ENCODE results near the gene CTSF. TPM values are rescaled to one million over a fixed set of nuclear protein-coding genes. Genes with fewer than 3 reads are reported as not detected.

CTSF gene
- total and polyA plus RNA-seq, 12 donors = 37.0 to 264 (median 133) TPM

- WGBS, 4 donors = 48 to 59% (median 52%) methylated on average over 3 to 6 of the region's 6 CpGs
- Histone ChIP-seq H3K27me3 (no peaks in the 10 kb centered on the region), H3K4me3 (no peak overlapping the region), H3K4me1 (replicated peaks in 1 of 2) (peaks cover 22 to 34% of the 10 kb centered on the region in 2 donors), H3K36me3 (replicated peaks in 1 of 2) (peaks cover 0 to 11% of the 10 kb centered on the region in 2 donors), H3K9me3 (replicated peaks in 1 of 3) (no peaks in the 10 kb centered on the region), H3K27ac (peak overlapping the region in 1 of 5 donors; percentile 18)
- intact Hi-C loops (cut with DNase I) = no loop called here
- TF ChIP-seq CTCF (IDR thresholded peaks at IDR 0.05) (no peak), POLR2A (IDR thresholded peaks at IDR 0.05) (no peak)
- peak in 6 of 7 donors; percentile 55 to 73 (median 67) for DNase-seq
Measured at GRCh38 chr11:66598993-66599392, 30.6 kb upstream of the CTSF start.

DNA sequence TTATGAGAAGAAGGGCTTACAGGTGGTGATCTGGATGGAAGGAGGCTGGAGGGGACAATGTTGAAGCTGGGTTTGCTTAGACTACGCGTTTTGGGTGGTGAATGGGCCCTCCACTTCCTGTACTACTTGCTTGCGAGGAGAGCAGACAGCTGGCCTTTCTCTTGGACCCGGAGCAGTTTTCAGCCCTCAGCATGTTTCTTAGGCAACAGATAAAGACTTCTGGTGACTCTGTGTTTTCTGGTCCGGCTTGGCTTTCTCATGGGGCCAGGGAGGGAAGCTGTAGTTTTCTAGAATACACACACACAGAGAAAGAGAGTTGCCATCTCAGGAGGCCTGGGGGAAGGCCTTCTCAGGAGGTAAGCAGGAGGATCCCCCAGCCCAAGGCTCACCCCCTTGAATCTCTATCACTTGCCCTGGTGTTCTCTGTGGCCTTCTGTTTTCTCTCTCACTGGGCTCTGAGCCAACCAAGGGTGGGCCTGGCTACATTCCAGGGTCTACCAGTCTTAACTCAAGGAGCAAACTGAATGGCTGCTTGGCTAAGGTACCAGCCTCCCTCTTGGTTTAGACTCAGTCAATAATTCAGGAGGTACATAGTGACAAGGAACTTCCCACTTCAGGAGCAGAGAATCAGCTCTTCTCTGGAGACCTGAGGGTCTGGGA, 27.0 kb upstream of the CTSF start:
- 43 to 60% (median 55%) methylated on average over 5 of the region's 5 CpGs for WGBS, 4 donors
- no peaks in the 10 kb centered on the region for H3K9me3 ChIP-seq (replicated peaks in 1 of 3)
- intact Hi-C loops (cut with DNase I) = no loop called here
- H3K4me3 ChIP-seq = no peak overlapping the region
- peak in 4 of 7 donors; percentile 38 to 72 (median 52) for DNase-seq
- peaks cover 27 to 35% of the 10 kb centered on the region in 2 donors for H3K4me1 ChIP-seq (replicated peaks in 1 of 2)
- H3K36me3 ChIP-seq (replicated peaks in 1 of 2) = peaks cover 0 to 11% of the 10 kb centered on the region in 2 donors
- H3K27me3 ChIP-seq = no peaks in the 10 kb centered on the region
- peak overlapping the region in 2 of 5 donors; percentile 33 to 52 for H3K27ac ChIP-seq
- TF ChIP-seq POLR2A (IDR thresholded peaks at IDR 0.05) (no peak), CTCF (IDR thresholded peaks at IDR 0.05) (no peak)

DNA sequence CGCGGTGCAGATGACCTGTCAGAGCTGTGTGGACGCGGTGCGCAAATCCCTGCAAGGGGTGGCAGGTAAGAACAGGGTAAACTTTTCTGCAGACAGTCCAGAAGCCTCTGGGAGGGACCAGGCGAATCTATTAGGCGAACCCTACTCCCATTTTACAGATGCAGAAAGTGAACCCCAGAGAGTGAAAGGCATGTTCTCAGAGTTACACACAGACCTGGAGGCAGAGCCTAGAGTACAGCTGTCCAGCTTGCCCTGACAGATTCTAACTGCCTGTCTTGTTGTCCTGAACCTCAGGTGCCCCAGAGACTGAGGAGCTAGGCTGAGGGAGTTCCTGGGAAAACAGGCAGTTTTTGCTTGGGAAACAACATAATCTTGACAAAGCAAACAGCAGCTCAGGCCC, 25.2 kb upstream of the CTSF start:
- WGBS, 4 donors = 53 to 79% (median 64%) methylated on average over 6 to 7 of the region's 7 CpGs
- no peak for TF ChIP-seq CTCF (IDR thresholded peaks at IDR 0.05)
- TF ChIP-seq POLR2A (IDR thresholded peaks at IDR 0.05) = no peak
- DNase-seq = no peak
- Histone ChIP-seq H3K4me1 (replicated peaks in 1 of 2) (peaks cover 22 to 30% of the 10 kb centered on the region in 2 donors), H3K9me3 (replicated peaks in 1 of 3) (no peaks in the 10 kb centered on the region), H3K27me3 (no peaks in the 10 kb centered on the region), H3K36me3 (replicated peaks in 1 of 2) (no peaks in the 10 kb centered on the region), H3K27ac (peak overlapping the region in 3 of 5 donors; percentile 66 to 90 (median 84)), H3K4me3 (peak overlapping the region in 3 of 4 donors; percentile 12 to 77 (median 43))
- intact Hi-C loops (cut with DNase I) = no loop called here

DNA sequence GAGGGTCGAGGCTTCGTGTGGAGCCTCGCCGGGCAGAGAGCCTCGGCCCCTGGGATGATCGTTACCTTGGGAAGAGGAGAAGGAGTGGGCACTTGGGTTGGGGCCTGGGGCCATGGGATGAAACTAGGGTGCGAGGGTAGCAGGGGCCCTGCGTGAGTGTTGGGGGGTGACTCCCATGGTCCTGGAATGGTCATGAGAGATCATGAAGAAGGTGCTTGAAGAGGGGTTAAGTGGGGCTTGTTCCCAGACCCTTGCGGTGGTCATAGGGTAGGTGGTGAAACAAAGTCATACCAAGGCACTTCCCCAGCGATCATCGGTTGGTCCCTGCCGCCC, 24.9 kb upstream of the CTSF start:
- Histone ChIP-seq H3K27ac (peak overlapping the region in 4 of 5 donors; percentile 60 to 90 (median 75)), H3K9me3 (replicated peaks in 1 of 3) (no peaks in the 10 kb centered on the region), H3K4me3 (peak overlapping the region; percentile 12 to 77 (median 54)), H3K27me3 (no peaks in the 10 kb centered on the region), H3K36me3 (replicated peaks in 1 of 2) (no peaks in the 10 kb centered on the region), H3K4me1 (replicated peaks in 1 of 2) (peaks cover 22 to 30% of the 10 kb centered on the region in 2 donors)
- TF ChIP-seq CTCF (IDR thresholded peaks at IDR 0.05) = no peak
- TF ChIP-seq POLR2A (IDR thresholded peaks at IDR 0.05) = no peak
- WGBS, 4 donors = 9 to 14% (median 11%) methylated on average over 11 to 12 of the region's 12 CpGs
- no peak for DNase-seq
- intact Hi-C loops (cut with DNase I) = no loop called here
